K562 (cell line): Measurements from ENCODE around the gene ANKRD7. TPM values are rescaled to one million over a fixed set of nuclear protein-coding genes. Genes with fewer than 3 reads are reported as not detected.
A peak's percentile ranks its signal among the peaks of the same experiment; 100 is the strongest.

Experiments used
- CHD1 ChIP-seq: fragments of 200-600 bp; sonication (generic); IDR thresholded peaks from one replicate; pipeline ENCODE4 v1.6.1; 2012; ENCODE audit warnings: mild to moderate bottlenecking, moderate library complexity, low read length, inconsistent platforms
- CSDE1 ChIP-seq, 2 experiments: fragments of 450-650 bp; IDR thresholded peaks; 2 replicates each; pipeline ENCODE4 v1.6.1; 2016; ENCODE audit warnings: mild to moderate bottlenecking in 1 of 2
- DACH1 ChIP-seq: fragments of 450-650 bp; IDR thresholded peaks from 2 replicates; pipeline ENCODE4 v1.6.1; 2018; ENCODE audit not compliant: partially characterized antibody
- DIDO1 ChIP-seq: fragments of 450-650 bp; IDR thresholded peaks from 2 replicates; pipeline ENCODE4 v1.6.1; 2016; ENCODE audit warnings: low read depth, missing biosample characterization, missing genetic modification characterization
- EP300 ChIP-seq: IDR thresholded peaks from 2 replicates; pipeline ENCODE4 v1.6.1; 2012; ENCODE audit warnings: low read length, improper control_type of control experiment
- ESRRB ChIP-seq: fragments of 250-450 bp; sonication (Bioruptor Pico); IDR thresholded peaks from 2 replicates; pipeline ENCODE4 v1.5.0; 2020; ENCODE audit warnings: mild to moderate bottlenecking, moderate library complexity, borderline replicate concordance
- FIP1L1 ChIP-seq: fragments of 200-400 bp; formaldehyde crosslinking; IDR thresholded peaks from 2 replicates; pipeline ENCODE4 v1.6.1; 2018; ENCODE audit warnings: mild to moderate bottlenecking, low read depth, low read length; ENCODE audit not compliant: poor library complexity, severe bottlenecking
- GABPA ChIP-seq: fragments of 200-800 bp; sonication (Bioruptor generic); conservative IDR thresholded peaks from 2 replicates; pipeline ENCODE4 v1.6.1; 2016; ENCODE audit warnings: low read depth, missing genetic modification characterization, missing compliant biosample characterization
- GTF2E2 ChIP-seq: fragments of 200-800 bp; sonication (Bioruptor generic); IDR thresholded peaks from 2 replicates; pipeline ENCODE4 v1.6.1; 2016; ENCODE audit warnings: missing genetic modification characterization, missing compliant biosample characterization
- HDAC3 ChIP-seq: fragments of 450-650 bp; IDR thresholded peaks from 2 replicates; pipeline ENCODE4 v1.6.1; 2018; ENCODE audit warnings: borderline replicate concordance, mild to moderate bottlenecking, moderate library complexity; ENCODE audit not compliant: partially characterized antibody
- KDM1A ChIP-seq, 2 experiments: fragments of 450-650 bp; IDR thresholded peaks; 2 replicates each; pipeline ENCODE4 v1.6.1; 2016; ENCODE audit warnings: mild to moderate bottlenecking in 2 of 2
- LCOR ChIP-seq: sonication (generic); formaldehyde crosslinking; IDR thresholded peaks from 2 replicates; pipeline ENCODE4 v1.8.0; 2022; ENCODE audit warnings: mild to moderate bottlenecking, missing genetic modification reagents
- MAZ ChIP-seq, 2 experiments: fragments of 450-650 bp in 1 of 2; sonication (generic) in 1 of 2; formaldehyde crosslinking; IDR thresholded peaks in 1 of 2; conservative IDR thresholded peaks in 1 of 2; 2 replicates each; pipeline versions ENCODE4 v1.4.0 to v1.5.0; 2020; ENCODE audit warnings: mild to moderate bottlenecking in 1 of 2, missing genetic modification reagents in 1 of 2
- NFXL1 ChIP-seq: fragments of 450-650 bp; formaldehyde crosslinking; IDR thresholded peaks from 2 replicates; pipeline ENCODE4 v1.4.0; 2021; ENCODE audit warnings: mild to moderate bottlenecking
- NR3C1 ChIP-seq: sonication (generic); formaldehyde crosslinking; IDR thresholded peaks from 2 replicates; pipeline ENCODE4 v1.8.1; 2022; ENCODE audit warnings: missing genetic modification reagents
- PML ChIP-seq: IDR thresholded peaks from 2 replicates; pipeline ENCODE4 v1.6.1; 2012; ENCODE audit warnings: low read length, inconsistent platforms
- PRMT5 ChIP-seq: sonication (generic); formaldehyde crosslinking; IDR thresholded peaks from 2 replicates; pipeline ENCODE4 v1.5.0; 2020; ENCODE audit warnings: missing genetic modification reagents
- PTTG1 ChIP-seq: fragments of 450-650 bp; IDR thresholded peaks from 2 replicates; pipeline ENCODE4 v1.6.1; 2016; ENCODE audit warnings: low read depth, mild to moderate bottlenecking, missing genetic modification characterization, missing compliant biosample characterization
- SETDB1 ChIP-seq: IDR thresholded peaks from one replicate; pipeline ENCODE4 v1.6.1; 2012; ENCODE audit warnings: low read length, control low read depth, inconsistent platforms
- TBL1XR1 ChIP-seq, 2 experiments: IDR thresholded peaks; 2 replicates each; pipeline ENCODE4 v1.6.1; 2012; ENCODE audit warnings: improper control_type of control experiment in 2 of 2, low read length in 2 of 2, mild to moderate bottlenecking in 1 of 2
- XRCC3 ChIP-seq: fragments of 450-650 bp; IDR thresholded peaks from 2 replicates; pipeline ENCODE4 v1.6.1; 2017; ENCODE audit warnings: mild to moderate bottlenecking, moderate library complexity
- ZFPM2 ChIP-seq: fragments of 250-450 bp; sonication (Bioruptor Pico); IDR thresholded peaks from 2 replicates; pipeline ENCODE4 v1.5.1; 2022; ENCODE audit warnings: mild to moderate bottlenecking
- ZNF24 ChIP-seq: fragments of 450-650 bp; IDR thresholded peaks from 2 replicates; pipeline ENCODE4 v1.6.1; 2016
- ZNF3 ChIP-seq: fragments of 250-450 bp; sonication (Bioruptor Pico); IDR thresholded peaks from 2 replicates; pipeline ENCODE4 v1.5.0; 2021; ENCODE audit warnings: mild to moderate bottlenecking, moderate library complexity
- ZNF766 ChIP-seq: fragments of 200-800 bp; sonication (Bioruptor generic); conservative IDR thresholded peaks from 2 replicates; pipeline ENCODE4 v1.6.1; 2016; ENCODE audit warnings: missing genetic modification characterization, missing compliant biosample characterization
- polyA plus RNA-seq, 8 experiments: library from polyadenylated mRNA; depleted of rRNA in 4 of 8; stranded (reverse) in 5 of 8; unstranded in 3 of 8; fragments of >200 nt; fragmentation: Nextera tagmentation in 2 of 8; fragmentation: Illumina TruSeq in 1 of 8; extraction: Ambion mirVana in 2 of 8; extraction: Trizol in 1 of 8; gene quantifications; 2 replicates each; pipeline versions ENCODE4 v1.2.1 to v1.2.3, GENCODE V29; 2011 to 2014; ENCODE audit warnings: inconsistent platforms in 1 of 8, missing spikeins in 1 of 8
- total RNA-seq, 7 experiments: library from RNA; depleted of rRNA in 6 of 7; stranded (reverse); fragments of >200 nt in 6 of 7; fragmentation: Illumina TruSeq in 2 of 7; extraction: Trizol in 2 of 7; gene quantifications; 2 replicates each; pipeline versions ENCODE4 v1.2.1 to v1.2.3, GENCODE V29; 2011 to 2021; ENCODE audit warnings: low replicate concordance in 1 of 7
- TF ChIP-seq, protein P1 (sequence below): IDR thresholded peaks from 2 replicates; pipeline ENCODE4 v1.6.1; 2016; ENCODE audit warnings: missing genetic modification characterization, missing compliant biosample characterization
- TF ChIP-seq, protein P2 (sequence below): sonication (generic); IDR thresholded peaks from 2 replicates; pipeline ENCODE4 v1.6.1; 2016
- TF ChIP-seq, protein P3 (sequence below): fragments of 250-450 bp; sonication (Bioruptor Pico); IDR thresholded peaks from 2 replicates; pipeline ENCODE4 v1.9.0; 2021; ENCODE audit warnings: mild to moderate bottlenecking

Gene ANKRD7
- total and polyA plus RNA-seq, 9 of the 15 experiments (the other 6 are each of a cell fraction or from before 2014, with no cell fraction given) = 0.33 TPM; not detected in 8

DNA sequence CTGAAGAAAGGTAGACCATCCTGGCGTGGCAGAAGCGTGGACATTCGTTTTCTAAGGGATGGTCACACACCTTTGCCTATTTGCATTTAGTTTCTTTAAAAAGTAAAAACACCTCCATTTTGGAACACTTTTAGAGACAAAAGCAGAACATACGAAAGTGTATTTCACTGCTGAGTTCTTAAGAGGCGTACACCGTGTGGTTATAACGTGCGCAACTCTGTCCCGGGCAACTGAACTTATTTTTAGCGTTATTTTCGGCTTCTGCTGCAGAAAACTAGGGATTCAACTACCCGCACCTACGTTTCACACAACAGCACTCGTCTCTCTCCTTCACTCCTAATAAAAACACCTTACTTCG lies 41.1 kb upstream of the ANKRD7 start (continued):
- TF ChIP-seq, protein P1, sequence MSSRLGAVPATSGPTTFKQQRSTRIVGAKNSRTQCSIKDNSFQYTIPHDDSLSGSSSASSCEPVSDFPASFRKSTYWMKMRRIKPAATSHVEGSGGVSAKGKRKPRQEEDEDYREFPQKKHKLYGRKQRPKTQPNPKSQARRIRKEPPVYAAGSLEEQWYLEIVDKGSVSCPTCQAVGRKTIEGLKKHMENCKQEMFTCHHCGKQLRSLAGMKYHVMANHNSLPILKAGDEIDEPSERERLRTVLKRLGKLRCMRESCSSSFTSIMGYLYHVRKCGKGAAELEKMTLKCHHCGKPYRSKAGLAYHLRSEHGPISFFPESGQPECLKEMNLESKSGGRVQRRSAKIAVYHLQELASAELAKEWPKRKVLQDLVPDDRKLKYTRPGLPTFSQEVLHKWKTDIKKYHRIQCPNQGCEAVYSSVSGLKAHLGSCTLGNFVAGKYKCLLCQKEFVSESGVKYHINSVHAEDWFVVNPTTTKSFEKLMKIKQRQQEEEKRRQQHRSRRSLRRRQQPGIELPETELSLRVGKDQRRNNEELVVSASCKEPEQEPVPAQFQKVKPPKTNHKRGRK = peak; percentile 86
- TF ChIP-seq LCOR (CRISPR knock-in tag) = no peak
- no peak for TF ChIP-seq MAZ (CRISPR knock-in tag; conservative IDR thresholded peaks at IDR 0.05 in 1 of 2, IDR thresholded peaks at IDR 0.05 in 1 of 2)
- TF ChIP-seq ESRRB (CRISPR knock-in tag) = no peak
- no peak for TF ChIP-seq GTF2E2 (tag)
- no peak for TF ChIP-seq NFXL1 (CRISPR knock-in tag)
- no peak for TF ChIP-seq DACH1
- TF ChIP-seq EP300 = no peak
- TF ChIP-seq KDM1A (IDR thresholded peaks at IDR 0.05) = peak in 1 of 2 experiments; percentile 12; a peak in 2 of 4 replicates
- 0 out of 4 replicates have a peak, but pooled peaks of 1 of the 2 experiments have one; percentile 26 for TF ChIP-seq CSDE1 (IDR thresholded peaks at IDR 0.05)
- no peak for TF ChIP-seq SETDB1
- no peak for TF ChIP-seq PML
- TF ChIP-seq HDAC3 = peak; percentile 30
- no peak for TF ChIP-seq ZNF3 (CRISPR knock-in tag)
- TF ChIP-seq PRMT5 (CRISPR knock-in tag) = no peak
- TF ChIP-seq DIDO1 = no peak
- TF ChIP-seq ZFPM2 (CRISPR knock-in tag) = 0 out of 2 replicates have a peak, but pooled peaks have one; percentile 79
- no peak for TF ChIP-seq GABPA (tag)
- TF ChIP-seq, protein P2, sequence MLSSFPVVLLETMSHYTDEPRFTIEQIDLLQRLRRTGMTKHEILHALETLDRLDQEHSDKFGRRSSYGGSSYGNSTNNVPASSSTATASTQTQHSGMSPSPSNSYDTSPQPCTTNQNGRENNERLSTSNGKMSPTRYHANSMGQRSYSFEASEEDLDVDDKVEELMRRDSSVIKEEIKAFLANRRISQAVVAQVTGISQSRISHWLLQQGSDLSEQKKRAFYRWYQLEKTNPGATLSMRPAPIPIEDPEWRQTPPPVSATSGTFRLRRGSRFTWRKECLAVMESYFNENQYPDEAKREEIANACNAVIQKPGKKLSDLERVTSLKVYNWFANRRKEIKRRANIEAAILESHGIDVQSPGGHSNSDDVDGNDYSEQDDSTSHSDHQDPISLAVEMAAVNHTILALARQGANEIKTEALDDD = no peak
- TF ChIP-seq NR3C1 = no peak
- no peak for TF ChIP-seq TBL1XR1 (IDR thresholded peaks at IDR 0.05; ENCODE audit: low read length in 2 of 2)
- no peak for TF ChIP-seq ZNF24
- TF ChIP-seq ZNF766 = no peak; the same call in 1 of the 2 replicates
- no peak for TF ChIP-seq PTTG1 (tag)
- no peak for TF ChIP-seq XRCC3
- no peak for TF ChIP-seq FIP1L1
- TF ChIP-seq, protein P3, sequence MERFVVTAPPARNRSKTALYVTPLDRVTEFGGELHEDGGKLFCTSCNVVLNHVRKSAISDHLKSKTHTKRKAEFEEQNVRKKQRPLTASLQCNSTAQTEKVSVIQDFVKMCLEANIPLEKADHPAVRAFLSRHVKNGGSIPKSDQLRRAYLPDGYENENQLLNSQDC (CRISPR knock-in tag) = no peak; the same call in 1 of the 2 replicates
- TF ChIP-seq CHD1 = peak; percentile 85
